GM23338 (cell line): ENCODE results near the gene STRBP.

ENCODE experiments used
- EZH2 ChIP-seq: fragments of 200-600 bp; sonication (generic); IDR thresholded peaks from one replicate; pipeline ENCODE4 v1.8.0; 2017; ENCODE audit warnings: antibody characterized with exemption, mild to moderate bottlenecking, low read depth; ENCODE audit not compliant: unreplicated experiment
- EZH2phosphoT487 ChIP-seq: fragments of 200-600 bp; sonication (generic); IDR thresholded peaks from one replicate; pipeline ENCODE4 v1.8.1; 2018; ENCODE audit warnings: antibody characterized with exemption; ENCODE audit not compliant: unreplicated experiment
- POLR2AphosphoS5 ChIP-seq: IDR thresholded peaks from 2 replicates; pipeline ENCODE4 v1.6.1; 2016; ENCODE audit warnings: antibody characterized with exemption, low read depth
- TF ChIP-seq, protein P1 (sequence below), 2 experiments: fragments of 200-600 bp in 1 of 2; sonication (generic) in 1 of 2; conservative IDR thresholded peaks; 2 replicates each; pipeline versions ENCODE4 v1.5.1 to v1.6.1; 2016 to 2017; ENCODE audit warnings: antibody characterized with exemption in 2 of 2, low read depth in 2 of 2, mild to moderate bottlenecking in 2 of 2, moderate library complexity in 1 of 2

DNA sequence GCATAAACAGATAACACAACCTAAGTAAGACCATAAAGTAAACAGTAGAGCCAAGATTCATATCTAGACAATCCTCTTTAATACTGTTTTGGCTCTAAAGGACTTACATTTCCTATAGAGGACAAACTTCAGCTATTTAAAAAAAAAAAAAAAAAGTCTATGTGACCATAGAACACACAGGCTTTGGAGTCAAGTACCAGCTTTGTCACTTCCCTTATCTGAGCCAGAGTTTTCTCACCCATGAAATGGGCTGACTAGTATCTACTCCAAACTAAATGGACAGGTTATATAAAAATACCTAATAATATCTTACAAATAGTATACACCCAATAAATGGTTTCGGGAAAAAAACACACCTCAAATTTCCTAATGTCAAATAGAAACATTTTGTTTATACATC lies 81.3 kb downstream of the STRBP start:
- TF ChIP-seq, protein P1, sequence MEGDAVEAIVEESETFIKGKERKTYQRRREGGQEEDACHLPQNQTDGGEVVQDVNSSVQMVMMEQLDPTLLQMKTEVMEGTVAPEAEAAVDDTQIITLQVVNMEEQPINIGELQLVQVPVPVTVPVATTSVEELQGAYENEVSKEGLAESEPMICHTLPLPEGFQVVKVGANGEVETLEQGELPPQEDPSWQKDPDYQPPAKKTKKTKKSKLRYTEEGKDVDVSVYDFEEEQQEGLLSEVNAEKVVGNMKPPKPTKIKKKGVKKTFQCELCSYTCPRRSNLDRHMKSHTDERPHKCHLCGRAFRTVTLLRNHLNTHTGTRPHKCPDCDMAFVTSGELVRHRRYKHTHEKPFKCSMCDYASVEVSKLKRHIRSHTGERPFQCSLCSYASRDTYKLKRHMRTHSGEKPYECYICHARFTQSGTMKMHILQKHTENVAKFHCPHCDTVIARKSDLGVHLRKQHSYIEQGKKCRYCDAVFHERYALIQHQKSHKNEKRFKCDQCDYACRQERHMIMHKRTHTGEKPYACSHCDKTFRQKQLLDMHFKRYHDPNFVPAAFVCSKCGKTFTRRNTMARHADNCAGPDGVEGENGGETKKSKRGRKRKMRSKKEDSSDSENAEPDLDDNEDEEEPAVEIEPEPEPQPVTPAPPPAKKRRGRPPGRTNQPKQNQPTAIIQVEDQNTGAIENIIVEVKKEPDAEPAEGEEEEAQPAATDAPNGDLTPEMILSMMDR (conservative IDR thresholded peaks at IDR 0.05; ENCODE audit: low read depth in 2 of 2) = no peak
- TF ChIP-seq POLR2AphosphoS5 = no peak
- no peak for TF ChIP-seq EZH2phosphoT487
- TF ChIP-seq EZH2 = no peak
